Activated CD8-positive, alpha-beta memory T cell treated with anti-CD3 and anti-CD28 coated beads, Interleukin-2, amount 10 ng/mL, durations not matched to agents 7 days and 5 days (primary cell): ENCODE measurements around the gene TAS2R4. TPM values are rescaled to one million over a fixed set of nuclear protein-coding genes. Genes with fewer than 3 reads are reported as not detected.
A peak's percentile ranks its signal among the peaks of the same experiment; 100 is the strongest.
"Not testable (repeated sequence)": the region's sequence is repeated elsewhere in the genome, so short reads cannot be mapped to it uniquely, and the experiment has no call there.

ENCODE experiments used
- ATAC-seq: fragments of 150-1000 bp; cut with Tn5 transposase; one replicate; pipeline ENCODE4 v1.10.0; 2021; ENCODE audit warnings: moderate library complexity
- CTCF ChIA-PET: fragments of 350-600 bp; sonication (Branson Sonifier 250); formaldehyde crosslinking; loops from one replicate; lab custom pipeline; 2021; ENCODE audit warnings: antibody characterized with exemption; lab: Charles Lee
- DNase-seq: peaks from one replicate; pipeline ENCODE4 v3.0.0-alpha.2; 2020
- H3K27ac Mint-ChIP-seq: one replicate; pipeline ENCODE4 v1.8.0; 2021; ENCODE audit warnings: mild to moderate bottlenecking, mixed read lengths
- H3K27me3 Mint-ChIP-seq: one replicate; pipeline ENCODE4 v1.8.0; 2021; ENCODE audit warnings: mixed read lengths
- H3K36me3 Mint-ChIP-seq: one replicate; pipeline ENCODE4 v1.8.0; 2021; ENCODE audit warnings: mild to moderate bottlenecking, mixed read lengths
- H3K4me1 Mint-ChIP-seq: one replicate; pipeline ENCODE4 v1.8.0; 2021; ENCODE audit warnings: mixed read lengths
- H3K4me3 Mint-ChIP-seq: one replicate; pipeline ENCODE4 v1.8.0; 2021; ENCODE audit warnings: mild to moderate bottlenecking, moderate library complexity, mixed read lengths
- H3K9me3 Mint-ChIP-seq: one replicate; pipeline ENCODE4 v1.8.0; 2022; ENCODE audit warnings: low read depth, mixed read lengths
- total RNA-seq, 2 experiments: library from RNA; stranded (reverse); gene quantifications; one replicate each; pipeline ENCODE4 v1.2.3, GENCODE V29; 2021

TAS2R4 gene
- under 1 TPM; 0.49 to 0.82 TPM for total RNA-seq

- CTCF ChIA-PET = interaction anchor here (2.0 kb wide), 1 partner anchor 9 kb away, joined by 7 read pairs; no protein-coding TSS in a partner anchor
- no peaks in the 10 kb centered on the region for H3K27me3 Mint-ChIP-seq
- H3K36me3 Mint-ChIP-seq = peaks cover 44% of the 10 kb centered on the region
- ATAC-seq = no peak
- DNase-seq = no peak
- H3K4me1 Mint-ChIP-seq = no peaks in the 10 kb centered on the region
- H3K4me3 Mint-ChIP-seq = no peak within 1 kb of the TSS
- no peak within 1 kb of the TSS for H3K27ac Mint-ChIP-seq
- H3K9me3 Mint-ChIP-seq = no peaks in the 10 kb centered on the region
Measured at GRCh38 chr7:141776374-141776773, at the start of gene TAS2R4. TAS2R4 (plus strand) TSS chr7:141776674; CDS start chr7:141778489, 1,815 bp downstream.

- Mint-ChIP-seq H3K27ac (no peak overlapping the region), H3K9me3 (no peaks in the 10 kb centered on the region)
Measured at GRCh38 chr7:141729020-141729419, 47.5 kb upstream of the TAS2R4 start.

DNA sequence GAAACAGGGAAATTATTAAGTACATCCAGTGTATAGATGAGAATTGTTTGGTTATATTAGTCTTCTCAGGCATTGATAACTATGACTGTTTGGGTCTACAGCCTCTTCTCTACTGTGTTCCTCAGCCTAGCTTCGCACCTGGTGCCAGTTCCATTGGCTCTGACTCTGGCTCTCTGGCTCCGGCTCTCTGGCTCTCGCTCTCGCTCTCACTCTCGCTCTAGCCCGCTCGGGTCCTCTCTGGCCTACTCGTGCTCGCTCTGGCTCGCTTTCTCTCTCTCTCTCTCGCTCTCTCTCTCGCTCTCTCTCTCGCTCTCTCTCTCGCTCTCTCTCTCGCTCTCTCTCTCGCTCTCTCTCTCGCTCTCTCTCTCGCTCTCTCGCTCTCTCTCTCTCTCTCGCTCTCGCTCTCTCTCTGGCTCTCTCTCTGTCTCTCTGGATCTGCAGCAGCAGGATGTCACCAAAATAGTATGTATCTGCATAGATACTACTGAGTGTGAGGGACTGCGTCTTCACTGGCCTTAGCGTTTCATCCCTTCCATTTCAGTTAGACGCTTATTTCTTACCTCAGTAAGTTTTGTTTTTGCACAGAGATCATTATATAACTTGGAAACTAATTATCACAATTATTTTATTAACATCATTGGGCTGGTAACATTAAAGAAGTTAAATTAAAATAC is 44.9 kb upstream of the TAS2R4 start:
- Mint-ChIP-seq H3K27ac (no peak overlapping the region), H3K27me3 (no peaks in the 10 kb centered on the region), H3K36me3 (no peaks in the 10 kb centered on the region), H3K4me1 (peaks cover 4% of the 10 kb centered on the region), H3K9me3 (no peaks in the 10 kb centered on the region), H3K4me3 (no peak overlapping the region)
- DNase-seq (no peak), ATAC-seq (no peak)
- CTCF ChIA-PET = interaction anchor here (0.6 to 1.0 kb wide), 2 partner anchors 10 to 76 kb away, joined by 3 to 4 read pairs; no protein-coding TSS in a partner anchor

More at GRCh38 chr7:141729020-141729419, 47.5 kb upstream of the TAS2R4 start:
- Mint-ChIP-seq H3K4me3 (no peak overlapping the region), H3K36me3 (no peaks in the 10 kb centered on the region), H3K4me1 (no peaks in the 10 kb centered on the region), H3K27me3 (no peaks in the 10 kb centered on the region)
- ATAC-seq (no peak), DNase-seq (no peak)
- CTCF ChIA-PET = interaction anchor here (0.7 to 1.4 kb wide), 2 partner anchors 9 to 75 kb away, joined by 4 to 12 read pairs; partner anchors contain the start of gene SSBP1

GRCh38 chr7:141737118-141737835 is 39.2 kb upstream of the TAS2R4 start:
- H3K4me1 Mint-ChIP-seq = peaks cover 36% of the 10 kb centered on the region
- H3K36me3 Mint-ChIP-seq = peaks cover 25% of the 10 kb centered on the region
- CTCF ChIA-PET = interaction anchor here (0.6 to 3.3 kb wide), 39 partner anchors 7 to 863 kb away, joined by 3 to 51 read pairs (median 5); partner anchors contain the start of genes AGK, DENND11, MRPS33 and TAS2R5
- DNase-seq = peak; percentile 44
- peak overlapping the region; percentile 95 for H3K4me3 Mint-ChIP-seq
- H3K27ac Mint-ChIP-seq = peak overlapping the region; percentile 96
- no peaks in the 10 kb centered on the region for H3K27me3 Mint-ChIP-seq
- ATAC-seq = no peak
- no peaks in the 10 kb centered on the region for H3K9me3 Mint-ChIP-seq

DNA sequence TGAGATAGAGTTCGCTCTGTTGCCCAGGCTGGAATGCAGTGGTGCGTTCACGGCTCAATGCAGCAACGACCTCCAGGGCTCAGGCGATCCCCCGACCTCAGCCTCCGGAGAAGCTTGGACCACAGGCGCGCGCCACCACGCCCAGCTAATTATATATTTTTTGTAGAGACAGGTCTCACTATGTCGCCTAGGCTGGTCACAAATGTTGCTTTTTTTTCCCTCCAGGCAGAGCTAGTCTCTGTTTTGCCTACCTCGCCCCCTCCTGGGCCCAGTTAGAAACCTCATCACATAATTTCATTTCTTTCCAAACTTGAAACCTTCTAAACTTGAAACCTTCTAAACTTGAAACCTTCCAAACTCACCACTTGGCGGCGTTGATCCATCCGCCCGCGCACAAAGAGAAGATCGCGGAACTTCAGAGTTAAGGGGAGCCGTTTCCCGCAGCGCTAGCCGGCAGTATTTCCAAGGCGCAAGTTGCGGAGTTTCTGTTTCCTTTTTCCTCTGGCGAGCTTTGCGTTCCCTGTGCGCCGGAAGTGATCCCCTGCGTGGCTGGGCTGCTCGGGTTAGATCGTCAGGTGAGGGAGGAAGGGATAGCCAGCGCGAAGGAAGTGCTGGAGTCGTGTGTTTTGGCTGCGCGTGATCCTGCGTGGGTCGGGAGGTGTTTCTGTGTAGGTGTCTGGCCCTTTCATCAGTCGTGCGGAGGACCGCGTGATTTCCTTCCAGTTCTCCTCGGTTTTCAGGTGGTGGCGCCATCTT is 38.5 kb upstream of the TAS2R4 start, which contains the start of gene SSBP1:
Gene SSBP1 (plus strand): TSS at position 523 of the 756 bp plus-strand sequence. CDS start 809 bp downstream, outside the sequence.
- Mint-ChIP-seq H3K9me3 (no peaks in the 10 kb centered on the region), H3K4me1 (peaks cover 37% of the 10 kb centered on the region), H3K36me3 (peaks cover 27% of the 10 kb centered on the region), H3K4me3 (peak within 1 kb of the TSS; percentile 95), H3K27me3 (no peaks in the 10 kb centered on the region), H3K27ac (peak within 1 kb of the TSS; percentile 96)
- ATAC-seq (peak; percentile 94), DNase-seq (peak; percentile 95)
- CTCF ChIA-PET = interaction anchor here (0.6 to 3.3 kb wide), 40 partner anchors 8 to 864 kb away, joined by 3 to 51 read pairs (median 4); partner anchors contain the start of genes AGK, DENND11, MRPS33 and TAS2R5

DNA sequence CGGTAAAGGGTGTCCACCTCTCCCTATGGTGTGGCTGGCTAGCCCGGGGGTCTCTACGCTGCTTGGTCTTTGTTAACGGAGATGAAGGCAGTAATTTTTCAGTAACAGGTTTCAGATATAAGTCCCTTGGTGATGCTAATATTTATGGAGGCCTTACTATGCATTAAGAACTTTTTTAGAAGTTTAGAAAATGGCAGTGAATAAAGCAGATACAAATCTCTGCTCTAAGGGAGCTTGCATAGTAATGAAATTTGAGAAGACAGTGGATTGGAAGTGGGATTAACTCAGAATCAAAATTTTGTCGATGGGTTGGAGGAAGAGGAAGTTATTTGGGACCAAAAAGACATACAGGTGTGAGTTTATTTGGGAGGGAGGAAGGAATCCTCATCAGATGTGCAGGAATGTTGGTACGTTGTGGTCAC is 37.9 kb upstream of the TAS2R4 start:
- peaks cover 41% of the 10 kb centered on the region for H3K4me1 Mint-ChIP-seq
- CTCF ChIA-PET = interaction anchor here (0.9 to 3.3 kb wide), 28 partner anchors 10 to 726 kb away, joined by 3 to 51 read pairs (median 6); partner anchors contain the start of genes AGK, DENND11, MRPS33 and TAS2R5
- peak overlapping the region; percentile 96 for H3K27ac Mint-ChIP-seq
- DNase-seq (no peak), ATAC-seq (no peak)
- no peaks in the 10 kb centered on the region for H3K27me3 Mint-ChIP-seq
- H3K9me3 Mint-ChIP-seq = no peaks in the 10 kb centered on the region
- H3K4me3 Mint-ChIP-seq = peak overlapping the region; percentile 95
- peaks cover 33% of the 10 kb centered on the region for H3K36me3 Mint-ChIP-seq

GRCh38 chr7:141739250-141739649 is 37.2 kb upstream of the TAS2R4 start:
- ATAC-seq = no peak
- H3K36me3 Mint-ChIP-seq = peaks cover 38% of the 10 kb centered on the region
- H3K27me3 Mint-ChIP-seq = no peaks in the 10 kb centered on the region

DNA sequence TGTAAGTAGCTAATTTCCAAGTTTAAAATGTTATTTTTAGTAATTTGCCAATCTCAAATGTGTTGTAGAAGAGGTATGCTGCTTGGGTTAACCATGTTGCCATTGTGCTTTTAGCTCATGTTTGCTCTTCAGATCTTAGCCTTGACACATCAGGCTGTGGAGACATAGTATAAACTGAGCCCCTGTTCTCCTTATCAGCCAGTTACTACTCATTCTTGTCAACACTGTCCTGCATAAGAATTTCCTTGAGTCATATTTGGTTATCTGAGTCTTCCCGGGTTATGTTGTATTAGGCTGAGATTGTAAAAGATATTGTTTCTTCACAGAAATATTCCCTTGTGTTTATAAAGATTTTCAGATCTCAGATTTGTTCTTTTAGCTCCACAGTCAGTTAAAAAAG is 34.2 kb upstream of the TAS2R4 start:
- ATAC-seq (no peak), DNase-seq (no peak)
- no peak overlapping the region for H3K4me3 Mint-ChIP-seq
- H3K36me3 Mint-ChIP-seq = peaks cover 52% of the 10 kb centered on the region
- peaks cover 35% of the 10 kb centered on the region for H3K4me1 Mint-ChIP-seq
- H3K27me3 Mint-ChIP-seq = no peaks in the 10 kb centered on the region
- no peak overlapping the region for H3K27ac Mint-ChIP-seq
- CTCF ChIA-PET = no interaction called here
- H3K9me3 Mint-ChIP-seq = no peaks in the 10 kb centered on the region

More at GRCh38 chr7:141739250-141739649, 37.2 kb upstream of the TAS2R4 start:
- CTCF ChIA-PET = interaction anchor here (1.7 to 2.8 kb wide), 6 partner anchors 11 to 86 kb away, joined by 4 to 51 read pairs (median 7); partner anchors contain the start of genes DENND11 and WEE2
- Mint-ChIP-seq H3K4me1 (peaks cover 43% of the 10 kb centered on the region), H3K4me3 (peak overlapping the region; percentile 95), H3K27ac (peak overlapping the region; percentile 26), H3K9me3 (no peaks in the 10 kb centered on the region)
- DNase-seq = no peak

- Mint-ChIP-seq H3K27ac (no peak overlapping the region), H3K4me3 (no peak overlapping the region), H3K9me3 (no peaks in the 10 kb centered on the region), H3K36me3 (peaks cover 61% of the 10 kb centered on the region), H3K27me3 (no peaks in the 10 kb centered on the region), H3K4me1 (peaks cover 29% of the 10 kb centered on the region)
- no peak for ATAC-seq
- DNase-seq = no peak
- CTCF ChIA-PET = no interaction called here
Measured at GRCh38 chr7:141744131-141744530, 32.3 kb upstream of the TAS2R4 start.

DNA sequence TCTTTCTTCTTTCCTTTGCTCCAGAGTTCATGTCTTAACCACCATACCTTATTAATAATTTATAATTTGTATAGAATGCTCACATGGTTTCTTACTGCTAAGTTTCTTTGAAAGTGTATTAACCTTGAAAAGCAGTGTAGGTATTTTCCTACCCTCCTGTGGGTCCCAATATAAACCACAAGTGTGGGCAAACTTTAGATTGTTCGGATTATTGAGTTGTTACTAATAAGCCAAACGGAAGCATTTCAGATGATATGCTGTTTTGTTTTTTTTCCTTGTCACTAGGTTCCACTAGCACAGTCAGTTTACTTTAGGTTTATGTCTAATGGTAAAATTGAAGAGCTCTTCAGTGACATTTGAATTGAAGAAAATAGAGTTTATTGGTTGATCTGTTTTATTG is 28.1 kb upstream of the TAS2R4 start:
- no peak for ATAC-seq
- Mint-ChIP-seq H3K9me3 (peaks cover 25% of the 10 kb centered on the region), H3K36me3 (peaks cover 75% of the 10 kb centered on the region), H3K27ac (no peak overlapping the region), H3K4me3 (no peak overlapping the region), H3K27me3 (no peaks in the 10 kb centered on the region), H3K4me1 (peaks cover 3% of the 10 kb centered on the region)
- CTCF ChIA-PET = interaction anchor here (0.8 to 0.9 kb wide), 2 partner anchors 11 to 12 kb away, joined by 3 to 4 read pairs; partner anchors contain the start of gene SSBP1
- DNase-seq = no peak

- DNase-seq, CTCF ChIA-PET, H3K4me3 Mint-ChIP-seq, H3K4me1 Mint-ChIP-seq, H3K27me3 Mint-ChIP-seq, H3K27ac Mint-ChIP-seq, ATAC-seq: not testable (repeated sequence)
- H3K36me3 Mint-ChIP-seq = peaks cover 66% of the 10 kb centered on the region
- H3K9me3 Mint-ChIP-seq = peaks cover 25% of the 10 kb centered on the region
Measured at GRCh38 chr7:141751904-141752303, 24.6 kb upstream of the TAS2R4 start.

DNA sequence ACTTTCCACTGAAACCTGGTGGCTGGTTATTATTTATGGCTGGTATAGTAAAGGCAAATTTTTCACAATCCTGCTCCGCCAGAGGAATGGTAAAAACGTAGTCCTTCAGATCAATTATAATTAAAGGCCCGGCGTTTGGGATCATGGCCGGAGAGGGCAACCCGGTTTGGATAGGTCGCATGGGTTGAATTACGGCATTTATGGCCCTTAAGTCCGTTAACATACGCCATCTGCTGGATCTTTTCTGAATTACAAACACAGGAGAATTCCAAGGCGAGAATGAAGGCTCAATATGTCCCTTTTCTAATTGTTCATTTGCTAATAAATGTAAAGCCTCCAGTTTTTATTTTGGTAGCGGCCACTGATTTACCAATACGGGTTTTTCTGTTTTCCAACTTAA is 23.8 kb upstream of the TAS2R4 start:
- Mint-ChIP-seq H3K36me3 (peaks cover 69% of the 10 kb centered on the region), H3K27ac (no peak overlapping the region), H3K9me3 (peaks cover 25% of the 10 kb centered on the region), H3K4me3 (no peak overlapping the region), H3K4me1 (no peaks in the 10 kb centered on the region), H3K27me3 (no peaks in the 10 kb centered on the region)
- CTCF ChIA-PET = no interaction called here
- ATAC-seq (no peak), DNase-seq (no peak)
